Esophagus muscularis mucosa (tissue), 4 donors: ENCODE data around the gene TRAF2. TPM values are rescaled to one million over a fixed set of nuclear protein-coding genes. Genes with fewer than 3 reads are reported as not detected.
"Not testable (repeated sequence)": the region's sequence is repeated elsewhere in the genome, so short reads cannot be mapped to it uniquely, and the experiment has no call there.

Source experiments
- DNase-seq: peaks from one replicate; pipeline ENCODE4 v3.0.0-alpha.2; 2017; ENCODE audit errors: extremely low spot score
- H3K27ac ChIP-seq, 4 donors: fragments of 200-600 bp; sonication (generic); replicated peaks in 1 of 4; 1 replicate in 3 of 4; 2 replicates in 1 of 4; pipeline ENCODE4 v1.5.1; 2016 to 2019; ENCODE audit warnings: mild to moderate bottlenecking in 1 of 4
- H3K27me3 ChIP-seq, 4 donors: fragments of 200-600 bp; sonication (generic); one replicate each; pipeline versions ENCODE4 v1.5.1 to v1.6.0; 2016 to 2019
- H3K36me3 ChIP-seq, 4 donors: fragments of 200-600 bp; sonication (generic); one replicate each; pipeline ENCODE4 v1.5.1; 2016 to 2019
- H3K4me1 ChIP-seq, 4 donors: fragments of 200-600 bp; sonication (generic); one replicate each; pipeline ENCODE4 v1.5.1; 2016 to 2019
- H3K4me3 ChIP-seq, 4 donors: fragments of 200-600 bp; sonication (generic); 1 replicate in 2 of 4; 2 replicates in 2 of 4; pipeline ENCODE4 v1.5.1; 2016 to 2019; ENCODE audit warnings: mild to moderate bottlenecking in 4 of 4, moderate library complexity in 1 of 4
- H3K9me3 ChIP-seq, 4 donors: fragments of 200-600 bp; sonication (generic); 1 replicate in 3 of 4; 2 replicates in 1 of 4; pipeline ENCODE4 v1.5.1; 2016 to 2019
- CTCF ChIP-seq, 3 experiments: fragments of 200-600 bp in 2 of 3; fragments of 450-650 bp in 1 of 3; sonication (generic) in 2 of 3; IDR thresholded peaks; one replicate each; pipeline ENCODE4 v1.5.1; 2017 to 2019; ENCODE audit warnings: antibody characterized with exemption in 3 of 3, mild to moderate bottlenecking in 2 of 3, moderate library complexity in 1 of 3
- EP300 ChIP-seq: sonication (generic); formaldehyde crosslinking; IDR thresholded peaks from one replicate; pipeline ENCODE4 v1.6.1; 2017; ENCODE audit warnings: antibody characterized with exemption
- POLR2A ChIP-seq: fragments of 450-650 bp; IDR thresholded peaks from one replicate; pipeline ENCODE4 v1.6.1; 2017; ENCODE audit warnings: antibody characterized with exemption, moderate library complexity, mild to moderate bottlenecking, low read depth
- POLR2AphosphoS5 ChIP-seq, 2 donors: sonication (generic); formaldehyde crosslinking; IDR thresholded peaks; one replicate each; pipeline ENCODE4 v1.6.1; 2017; ENCODE audit warnings: antibody characterized with exemption in 2 of 2
- WGBS: methylation state at CpG from one replicate; pipeline ENCODE4 v1.1.5; 2018; 5-methylcytosine and 5-hydroxymethylcytosine counted together
- intact Hi-C: fragments of 100-400 bp; cut with DNase I; formaldehyde crosslinking; loops from one replicate; pipeline ENCODE4 v1.15.1; 2023
- total RNA-seq, 4 donors: library from RNA; depleted of rRNA; stranded (reverse); fragments of >200 nt; gene quantifications; one replicate each; pipeline versions ENCODE4 v1.1.0 to v1.2.1, GENCODE V29; 2016

The TRAF2 gene
- total RNA-seq, 4 donors from 2014 or later: 6.6 to 15.5 (median 12.4) TPM

GRCh38 chr9:136881691-136882108 is 4.6 kb upstream of the TRAF2 start:
- H3K4me1 ChIP-seq: peaks cover 19 to 31% (median 27%) of the 10 kb centered on the region in 4 donors
- peak overlapping the region in 3 of 4 donors; percentile 23 to 27 (median 24) for H3K4me3 ChIP-seq
- H3K9me3 ChIP-seq: no peaks in the 10 kb centered on the region
- no peak for TF ChIP-seq POLR2A
- TF ChIP-seq EP300: no peak
- TF ChIP-seq CTCF (IDR thresholded peaks at IDR 0.05): no peak
- no peak for TF ChIP-seq POLR2AphosphoS5 (IDR thresholded peaks at IDR 0.05)
- H3K36me3 ChIP-seq: no peaks in the 10 kb centered on the region
- intact Hi-C loops: no loop called here
- H3K27me3 ChIP-seq: peaks cover 0 to 4% (median 0%) of the 10 kb centered on the region in 4 donors
- 43% methylated on average over 1 of the region's 9 CpGs for WGBS
- no peak for DNase-seq
- H3K27ac ChIP-seq: peak overlapping the region in 1 of 4 donors; percentile 22

GRCh38 chr9:136882109-136882946 is 4.0 kb upstream of the TRAF2 start:
- H3K4me3 ChIP-seq: peak overlapping the region in 3 of 4 donors; percentile 23 to 27 (median 24)
- H3K27ac ChIP-seq: peak overlapping the region in 3 of 4 donors; percentile 30 to 35 (median 34)
- DNase-seq: no peak
- H3K27me3 ChIP-seq: peaks cover 0 to 4% (median 0%) of the 10 kb centered on the region in 4 donors
- no peaks in the 10 kb centered on the region for H3K36me3 ChIP-seq
- H3K9me3 ChIP-seq: no peaks in the 10 kb centered on the region
- intact Hi-C loops: no loop called here
- WGBS: 62% methylated on average over 3 of the region's 19 CpGs
- H3K4me1 ChIP-seq: peaks cover 24 to 37% (median 33%) of the 10 kb centered on the region in 4 donors
- no peak for TF ChIP-seq CTCF (IDR thresholded peaks at IDR 0.05)
- TF ChIP-seq EP300: no peak
- no peak for TF ChIP-seq POLR2AphosphoS5 (IDR thresholded peaks at IDR 0.05)
- TF ChIP-seq POLR2A: no peak

GRCh38 chr9:136882947-136883283 is 3.4 kb upstream of the TRAF2 start:
- DNase-seq, H3K9me3 ChIP-seq, H3K27me3 ChIP-seq, H3K36me3 ChIP-seq, H3K4me3 ChIP-seq, intact Hi-C loops: not testable (repeated sequence)
- peak overlapping the region in 2 of 4 donors; percentile 30 to 35 for H3K27ac ChIP-seq
- 83% methylated on average over 9 of the region's 9 CpGs for WGBS
- peaks cover 28 to 43% (median 39%) of the 10 kb centered on the region in 4 donors for H3K4me1 ChIP-seq

- intact Hi-C loops: not testable (repeated sequence)
- WGBS: 91% methylated on average over 10 of the region's 10 CpGs
These were observed 2.6 kb upstream of the TRAF2 start for GRCh38 chr9:136883670-136884069.

GRCh38 chr9:136886610-136887597 is 588 bp downstream of the TRAF2 start:
- Histone ChIP-seq H3K27ac (peak overlapping the region; percentile 73 to 86 (median 84)), H3K9me3 (no peaks in the 10 kb centered on the region), H3K27me3 (no peaks in the 10 kb centered on the region), H3K4me1 (peaks cover 25 to 37% (median 34%) of the 10 kb centered on the region in 4 donors), H3K36me3 (peaks cover 0 to 22% (median 14%) of the 10 kb centered on the region in 4 donors), H3K4me3 (peak overlapping the region; percentile 76 to 97 (median 84))
- 2% methylated on average over 20 of the region's 76 CpGs for WGBS
- intact Hi-C loops: no loop called here
- DNase-seq: no peak
- TF ChIP-seq POLR2AphosphoS5 (IDR thresholded peaks at IDR 0.05) (no peak), CTCF (IDR thresholded peaks at IDR 0.05) (no peak), POLR2A (no peak), EP300 (no peak)

More at GRCh38 chr9:136883670-136884069, 2.6 kb upstream of the TRAF2 start:
- peaks cover 30 to 44% (median 41%) of the 10 kb centered on the region in 4 donors for H3K4me1 ChIP-seq
- not testable (repeated sequence) for H3K9me3 ChIP-seq, H3K27me3 ChIP-seq, H3K4me3 ChIP-seq, DNase-seq, H3K36me3 ChIP-seq, H3K27ac ChIP-seq
